ENCODE data around the gene ZBTB17. TPM values are rescaled to one million over a fixed set of nuclear protein-coding genes. Genes with fewer than 3 reads are reported as not detected.

The ZBTB17 gene
- total and polyA plus RNA-seq, 10 of the 15 experiments (the other 5 are each of a cell fraction or from before 2014, with no cell fraction given) = 0.87 to 59.4 (median 38.7) TPM

DNA sequence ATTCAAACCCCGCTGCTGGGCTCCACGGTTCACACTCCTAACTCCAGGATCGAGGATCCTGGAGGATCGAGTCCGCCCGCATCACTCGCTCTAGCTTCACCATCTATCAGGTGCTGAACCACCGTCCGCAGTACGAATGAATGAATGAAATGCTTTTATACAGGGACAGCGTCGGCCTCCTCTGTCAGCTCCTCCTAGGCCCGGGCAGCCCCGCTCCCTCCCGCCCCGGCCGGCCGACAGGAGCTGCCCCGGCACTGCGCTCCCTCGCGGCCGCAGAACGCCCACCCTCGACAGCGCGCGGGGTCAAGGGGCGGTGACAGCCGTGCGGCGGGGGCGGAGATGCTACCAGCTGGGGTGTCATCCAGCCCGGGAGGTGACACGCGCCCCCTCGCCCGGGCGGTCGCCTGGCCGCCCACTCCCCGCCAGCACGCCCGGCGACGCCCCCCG is 520 bp downstream of the ZBTB17 start:
- no TSS peak for BruUV-seq (replicated peaks)
- Histone ChIP-seq H3K9ac (ENCODE audit: control insufficient read depth, insufficient read depth, low read length) (peak overlapping the region; percentile 70), H2AFZ (ENCODE audit: control insufficient read depth, low read depth, low read length) (peak overlapping the region; percentile 34; the same call in 1 of the 2 replicates), H3K4me1 (ENCODE audit: control insufficient read depth, insufficient read depth, low read length) (peaks cover 4% of the 10 kb centered on the region), H3K27ac (ENCODE audit: control insufficient read depth, insufficient read depth) (peak overlapping the region; percentile 80), H3K4me2 (ENCODE audit: control insufficient read depth, insufficient read depth) (peak overlapping the region; percentile 75), H3K9me3 (replicated peaks; ENCODE audit: control insufficient read depth, insufficient read depth, low read length) (peaks cover 5% of the 10 kb centered on the region; the same call in 2 of the 3 replicates), H3K79me2 (ENCODE audit: control insufficient read depth, insufficient read depth, low read length) (peaks cover 20% of the 10 kb centered on the region), H4K20me1 (ENCODE audit: control insufficient read depth, insufficient read depth) (no peaks in the 10 kb centered on the region), H3K36me3 (ENCODE audit: control insufficient read depth in 2 of 2, insufficient read depth in 2 of 2, low read length in 1 of 2) (peaks cover 5 to 12% of the 10 kb centered on the region in 2 experiments; a peak in 3 of 4 replicates), H3K4me3 (peak overlapping the region; percentile 95), H3K27me3 (replicated peaks in 1 of 2; ENCODE audit: control insufficient read depth in 2 of 2, insufficient read depth in 2 of 2, low read length in 1 of 2) (no peaks in the 10 kb centered on the region)
- FAIRE-seq (no peak), ATAC-seq (peak; percentile 87), DNase-seq (ENCODE audit: low read depth, low spot score) (peak; percentile 23)
- intact Hi-C loops (cut with micrococcal nuclease; ENCODE audit: unreplicated experiment) (loop anchor here (1.0 to 10.0 kb wide), 3 partner anchors 9 to 451 kb away; partner anchors contain the start of genes CASP9 and DNAJC16), in situ Hi-C loops (cut with MboI) (no loop called here)
- under 1% methylated on average over 21 of the region's 47 CpGs for WGBS (ENCODE audit: insufficient coverage, insufficient replicate concordance, low lambda C conversion rate, missing lambda C conversion rate)
- ChIA-PET CTCF (interaction anchor here (1.0 to 5.1 kb wide), 8 partner anchors 13 to 184 kb away, joined by 3 to 68 read pairs (median 7); partner anchors contain the start of gene SRARP), SMC1A (ENCODE audit: uncharacterized antibody, unreplicated experiment) (interaction anchor here (0.8 to 5.0 kb wide), 28 partner anchors 10 to 274 kb away, joined by 3 to 53 read pairs (median 5); partner anchors contain the start of gene SRARP), RAD21 (ENCODE audit: unreplicated experiment) (interaction anchor here (0.7 to 5.3 kb wide), 15 partner anchors 13 to 160 kb away, joined by 3 to 116 read pairs (median 9); partner anchors contain the start of gene SPEN), POLR2A (interaction anchor here (0.5 to 3.5 kb wide), 14 partner anchors 8 to 433 kb away, joined by 3 to 45 read pairs (median 4); partner anchors contain the start of gene SPEN)
- TF ChIP-seq POLR2A (IDR thresholded peaks at IDR 0.05; ENCODE audit: low read depth, low read length) (peak; percentile 26; the same call in 1 of the 2 replicates), TCF3 (IDR thresholded peaks at IDR 0.05; ENCODE audit: borderline replicate concordance, insufficient read depth, low read depth, low read length) (0 out of 2 replicates have a peak, but pooled peaks have one; percentile 39), PBX3 (IDR thresholded peaks at IDR 0.05; ENCODE audit: insufficient replicate concordance, low read depth, low read length) (peak; percentile 27), RCOR1 (conservative IDR thresholded peaks at IDR 0.05; ENCODE audit: low read depth, low read length) (0 out of 2 replicates have a peak, but pooled peaks have one; percentile 24), SMC3 (IDR thresholded peaks at IDR 0.05; ENCODE audit: borderline replicate concordance, low read length) (0 out of 2 replicates have a peak, but pooled peaks have one; percentile 7), SREBF1 (IDR thresholded peaks at IDR 0.05; ENCODE audit: low read length) (peak; percentile 8; the same call in 1 of the 2 replicates), CHD1 (IDR thresholded peaks at IDR 0.05; ENCODE audit: low read depth, low read length) (no peak), MXI1 (IDR thresholded peaks at IDR 0.05; ENCODE audit: low read depth, low read length) (peak; percentile 72), RB1 (IDR thresholded peaks at IDR 0.05; ENCODE audit: borderline replicate concordance) (0 out of 2 replicates have a peak, but pooled peaks have one; percentile 46), IRF3 (IDR thresholded peaks at IDR 0.05) (no peak)
- TF ChIP-seq, protein P1, sequence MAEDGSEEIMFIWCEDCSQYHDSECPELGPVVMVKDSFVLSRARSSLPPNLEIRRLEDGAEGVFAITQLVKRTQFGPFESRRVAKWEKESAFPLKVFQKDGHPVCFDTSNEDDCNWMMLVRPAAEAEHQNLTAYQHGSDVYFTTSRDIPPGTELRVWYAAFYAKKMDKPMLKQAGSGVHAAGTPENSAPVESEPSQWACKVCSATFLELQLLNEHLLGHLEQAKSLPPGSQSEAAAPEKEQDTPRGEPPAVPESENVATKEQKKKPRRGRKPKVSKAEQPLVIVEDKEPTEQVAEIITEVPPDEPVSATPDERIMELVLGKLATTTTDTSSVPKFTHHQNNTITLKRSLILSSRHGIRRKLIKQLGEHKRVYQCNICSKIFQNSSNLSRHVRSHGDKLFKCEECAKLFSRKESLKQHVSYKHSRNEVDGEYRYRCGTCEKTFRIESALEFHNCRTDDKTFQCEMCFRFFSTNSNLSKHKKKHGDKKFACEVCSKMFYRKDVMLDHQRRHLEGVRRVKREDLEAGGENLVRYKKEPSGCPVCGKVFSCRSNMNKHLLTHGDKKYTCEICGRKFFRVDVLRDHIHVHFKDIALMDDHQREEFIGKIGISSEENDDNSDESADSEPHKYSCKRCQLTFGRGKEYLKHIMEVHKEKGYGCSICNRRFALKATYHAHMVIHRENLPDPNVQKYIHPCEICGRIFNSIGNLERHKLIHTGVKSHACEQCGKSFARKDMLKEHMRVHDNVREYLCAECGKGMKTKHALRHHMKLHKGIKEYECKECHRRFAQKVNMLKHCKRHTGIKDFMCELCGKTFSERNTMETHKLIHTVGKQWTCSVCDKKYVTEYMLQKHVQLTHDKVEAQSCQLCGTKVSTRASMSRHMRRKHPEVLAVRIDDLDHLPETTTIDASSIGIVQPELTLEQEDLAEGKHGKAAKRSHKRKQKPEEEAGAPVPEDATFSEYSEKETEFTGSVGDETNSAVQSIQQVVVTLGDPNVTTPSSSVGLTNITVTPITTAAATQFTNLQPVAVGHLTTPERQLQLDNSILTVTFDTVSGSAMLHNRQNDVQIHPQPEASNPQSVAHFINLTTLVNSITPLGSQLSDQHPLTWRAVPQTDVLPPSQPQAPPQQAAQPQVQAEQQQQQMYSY (CRISPR knock-in tag; IDR thresholded peaks at IDR 0.05) = no peak
- TF ChIP-seq, protein P2, sequence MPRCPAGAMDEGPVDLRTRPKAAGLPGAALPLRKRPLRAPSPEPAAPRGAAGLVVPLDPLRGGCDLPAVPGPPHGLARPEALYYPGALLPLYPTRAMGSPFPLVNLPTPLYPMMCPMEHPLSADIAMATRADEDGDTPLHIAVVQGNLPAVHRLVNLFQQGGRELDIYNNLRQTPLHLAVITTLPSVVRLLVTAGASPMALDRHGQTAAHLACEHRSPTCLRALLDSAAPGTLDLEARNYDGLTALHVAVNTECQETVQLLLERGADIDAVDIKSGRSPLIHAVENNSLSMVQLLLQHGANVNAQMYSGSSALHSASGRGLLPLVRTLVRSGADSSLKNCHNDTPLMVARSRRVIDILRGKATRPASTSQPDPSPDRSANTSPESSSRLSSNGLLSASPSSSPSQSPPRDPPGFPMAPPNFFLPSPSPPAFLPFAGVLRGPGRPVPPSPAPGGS (IDR thresholded peaks at IDR 0.05; ENCODE audit: borderline replicate concordance, insufficient read depth, low read depth, low read length, poor library complexity, severe bottlenecking) = peak; percentile 21
- TF ChIP-seq, protein P3, sequence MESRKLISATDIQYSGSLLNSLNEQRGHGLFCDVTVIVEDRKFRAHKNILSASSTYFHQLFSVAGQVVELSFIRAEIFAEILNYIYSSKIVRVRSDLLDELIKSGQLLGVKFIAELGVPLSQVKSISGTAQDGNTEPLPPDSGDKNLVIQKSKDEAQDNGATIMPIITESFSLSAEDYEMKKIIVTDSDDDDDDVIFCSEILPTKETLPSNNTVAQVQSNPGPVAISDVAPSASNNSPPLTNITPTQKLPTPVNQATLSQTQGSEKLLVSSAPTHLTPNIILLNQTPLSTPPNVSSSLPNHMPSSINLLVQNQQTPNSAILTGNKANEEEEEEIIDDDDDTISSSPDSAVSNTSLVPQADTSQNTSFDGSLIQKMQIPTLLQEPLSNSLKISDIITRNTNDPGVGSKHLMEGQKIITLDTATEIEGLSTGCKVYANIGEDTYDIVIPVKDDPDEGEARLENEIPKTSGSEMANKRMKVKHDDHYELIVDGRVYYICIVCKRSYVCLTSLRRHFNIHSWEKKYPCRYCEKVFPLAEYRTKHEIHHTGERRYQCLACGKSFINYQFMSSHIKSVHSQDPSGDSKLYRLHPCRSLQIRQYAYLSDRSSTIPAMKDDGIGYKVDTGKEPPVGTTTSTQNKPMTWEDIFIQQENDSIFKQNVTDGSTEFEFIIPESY (IDR thresholded peaks at IDR 0.05) = no peak
